B cell (primary cell): ENCODE measurements around the gene SHH.

ENCODE experiments used
- CTCF ChIP-seq: fragments of 200-600 bp; IDR thresholded peaks from one replicate; pipeline ENCODE4 v1.8.0; 2022; ENCODE audit warnings: antibody characterized with exemption, mild to moderate bottlenecking
- EZH2 ChIP-seq: IDR thresholded peaks from 2 replicates; pipeline ENCODE4 v1.6.1; 2012; ENCODE audit warnings: borderline replicate concordance, low read depth, mild to moderate bottlenecking, moderate library complexity, low read length; ENCODE audit not compliant: insufficient read depth, poor library complexity, severe bottlenecking

- peak; percentile 88 for TF ChIP-seq CTCF
- TF ChIP-seq EZH2 = no peak
These were observed 15.6 kb downstream of the SHH start for GRCh38 chr7:155796381-155797261.
